GM12878 (cell line): ENCODE results near the gene ATP6V1F. TPM values are rescaled to one million over a fixed set of nuclear protein-coding genes. Genes with fewer than 3 reads are reported as not detected.

Source experiments
- CBFB ChIP-seq: IDR thresholded peaks from 2 replicates; pipeline ENCODE4 v1.6.1; 2016; ENCODE audit warnings: antibody characterized with exemption, low read depth
- CBX5 ChIP-seq: sonication (generic); IDR thresholded peaks from 2 replicates; pipeline ENCODE4 v1.6.1; 2016; ENCODE audit warnings: low read depth, moderate library complexity, mild to moderate bottlenecking, inconsistent platforms
- CREM ChIP-seq: IDR thresholded peaks from 2 replicates; pipeline ENCODE4 v1.6.1; 2014; ENCODE audit warnings: antibody characterized with exemption, low read depth
- KAT2A ChIP-seq: conservative IDR thresholded peaks from 2 replicates; pipeline ENCODE4 v1.6.1; 2011; ENCODE audit warnings: low read depth, low read length; ENCODE audit not compliant: control insufficient read depth
- NFYB ChIP-seq: IDR thresholded peaks from 2 replicates; pipeline ENCODE4 v1.6.1; 2011; ENCODE audit warnings: low read depth, mild to moderate bottlenecking, low read length, improper control_type of control experiment, moderate library complexity; ENCODE audit not compliant: insufficient read depth
- NR2C1 ChIP-seq: fragments of 450-650 bp; IDR thresholded peaks from 2 replicates; pipeline ENCODE4 v1.6.1; 2017; ENCODE audit warnings: antibody characterized with exemption, mild to moderate bottlenecking, moderate library complexity
- RELB ChIP-seq: fragments of 450-650 bp; IDR thresholded peaks from 2 replicates; pipeline ENCODE4 v1.6.1; 2017; ENCODE audit warnings: low read depth, mild to moderate bottlenecking, moderate library complexity
- SKIL ChIP-seq: fragments of 450-650 bp; IDR thresholded peaks from 2 replicates; pipeline ENCODE4 v1.6.1; 2017; ENCODE audit warnings: mild to moderate bottlenecking, low read depth, inconsistent platforms; ENCODE audit not compliant: poor library complexity, severe bottlenecking
- SMAD5 ChIP-seq: IDR thresholded peaks from 2 replicates; pipeline ENCODE4 v1.6.1; 2016; ENCODE audit warnings: antibody characterized with exemption, low read depth
- YY1 ChIP-seq: IDR thresholded peaks from 2 replicates; pipeline ENCODE4 v1.6.1; 2011; ENCODE audit warnings: low read depth, mild to moderate bottlenecking, low read length
- polyA plus RNA-seq, 11 experiments: library from polyadenylated mRNA; depleted of rRNA in 4 of 11; unstranded in 6 of 11; stranded (reverse) in 5 of 11; fragments of >200 nt; fragmentation: Nextera tagmentation in 4 of 11; fragmentation: Illumina TruSeq in 1 of 11; extraction: Ambion mirVana in 4 of 11; extraction: Trizol in 1 of 11; gene quantifications; 1 replicate in 1 of 11; 2 replicates in 10 of 11; pipeline versions ENCODE4 v1.2.1 to v1.2.3, GENCODE V29; 2011 to 2016; ENCODE audit warnings: inconsistent platforms in 2 of 11, missing spikeins in 2 of 11, low read depth in 1 of 11
- total RNA-seq, 4 experiments: library from RNA; depleted of rRNA in 3 of 4; stranded (reverse); fragments of >200 nt in 3 of 4; fragmentation: Illumina TruSeq in 1 of 4; extraction: Trizol in 1 of 4; gene quantifications; 2 replicates each; pipeline versions ENCODE4 v1.2.1 to v1.2.3, GENCODE V29; 2013 to 2021
- TF ChIP-seq, protein P1 (sequence below): IDR thresholded peaks from 2 replicates; pipeline ENCODE4 v1.6.1; 2012; ENCODE audit warnings: improper control_type of control experiment, low read depth, low read length; ENCODE audit not compliant: insufficient replicate concordance
- TF ChIP-seq, protein P2 (sequence below): IDR thresholded peaks from 2 replicates; pipeline ENCODE4 v1.6.1; 2011; ENCODE audit warnings: low read depth, mild to moderate bottlenecking, low read length, moderate library complexity, borderline replicate concordance; ENCODE audit errors: extremely low read depth
- TF ChIP-seq, protein P3 (sequence below): fragments of 450-650 bp; formaldehyde crosslinking; IDR thresholded peaks from 2 replicates; pipeline ENCODE4 v1.4.0; 2022; ENCODE audit warnings: mild to moderate bottlenecking, moderate library complexity

ATP6V1F gene
- total and polyA plus RNA-seq, 10 of the 15 experiments (the other 5 are each of a cell fraction or from before 2014, with no cell fraction given): 111 to 343 (median 203) TPM

DNA sequence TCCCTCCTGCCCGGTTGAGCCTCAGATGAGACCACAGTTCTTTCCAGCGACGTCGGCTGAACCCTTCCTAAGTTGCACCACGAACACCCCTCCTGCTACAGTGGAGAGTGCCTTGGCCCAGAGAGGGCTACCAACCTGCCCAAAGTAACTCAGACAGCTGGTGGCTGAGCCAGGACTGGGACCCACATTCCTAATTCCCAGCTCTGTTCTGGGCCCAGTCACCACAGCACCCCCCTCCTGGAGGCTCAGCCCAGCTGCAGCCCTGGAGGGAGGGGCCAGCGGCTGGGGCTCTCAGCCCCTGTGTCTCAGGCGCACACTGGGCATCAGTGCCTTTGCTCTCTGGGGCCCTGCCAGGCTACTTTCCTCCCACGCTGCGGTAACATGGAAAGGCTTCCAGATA lies 10.6 kb downstream of the ATP6V1F start (continued):
- TF ChIP-seq NR2C1 (no peak), SKIL (no peak), CREM (no peak), SMAD5 (no peak), RELB (no peak), CBX5 (no peak), YY1 (no peak), NFYB (no peak), CBFB (no peak), KAT2A (no peak)
- TF ChIP-seq, protein P1, sequence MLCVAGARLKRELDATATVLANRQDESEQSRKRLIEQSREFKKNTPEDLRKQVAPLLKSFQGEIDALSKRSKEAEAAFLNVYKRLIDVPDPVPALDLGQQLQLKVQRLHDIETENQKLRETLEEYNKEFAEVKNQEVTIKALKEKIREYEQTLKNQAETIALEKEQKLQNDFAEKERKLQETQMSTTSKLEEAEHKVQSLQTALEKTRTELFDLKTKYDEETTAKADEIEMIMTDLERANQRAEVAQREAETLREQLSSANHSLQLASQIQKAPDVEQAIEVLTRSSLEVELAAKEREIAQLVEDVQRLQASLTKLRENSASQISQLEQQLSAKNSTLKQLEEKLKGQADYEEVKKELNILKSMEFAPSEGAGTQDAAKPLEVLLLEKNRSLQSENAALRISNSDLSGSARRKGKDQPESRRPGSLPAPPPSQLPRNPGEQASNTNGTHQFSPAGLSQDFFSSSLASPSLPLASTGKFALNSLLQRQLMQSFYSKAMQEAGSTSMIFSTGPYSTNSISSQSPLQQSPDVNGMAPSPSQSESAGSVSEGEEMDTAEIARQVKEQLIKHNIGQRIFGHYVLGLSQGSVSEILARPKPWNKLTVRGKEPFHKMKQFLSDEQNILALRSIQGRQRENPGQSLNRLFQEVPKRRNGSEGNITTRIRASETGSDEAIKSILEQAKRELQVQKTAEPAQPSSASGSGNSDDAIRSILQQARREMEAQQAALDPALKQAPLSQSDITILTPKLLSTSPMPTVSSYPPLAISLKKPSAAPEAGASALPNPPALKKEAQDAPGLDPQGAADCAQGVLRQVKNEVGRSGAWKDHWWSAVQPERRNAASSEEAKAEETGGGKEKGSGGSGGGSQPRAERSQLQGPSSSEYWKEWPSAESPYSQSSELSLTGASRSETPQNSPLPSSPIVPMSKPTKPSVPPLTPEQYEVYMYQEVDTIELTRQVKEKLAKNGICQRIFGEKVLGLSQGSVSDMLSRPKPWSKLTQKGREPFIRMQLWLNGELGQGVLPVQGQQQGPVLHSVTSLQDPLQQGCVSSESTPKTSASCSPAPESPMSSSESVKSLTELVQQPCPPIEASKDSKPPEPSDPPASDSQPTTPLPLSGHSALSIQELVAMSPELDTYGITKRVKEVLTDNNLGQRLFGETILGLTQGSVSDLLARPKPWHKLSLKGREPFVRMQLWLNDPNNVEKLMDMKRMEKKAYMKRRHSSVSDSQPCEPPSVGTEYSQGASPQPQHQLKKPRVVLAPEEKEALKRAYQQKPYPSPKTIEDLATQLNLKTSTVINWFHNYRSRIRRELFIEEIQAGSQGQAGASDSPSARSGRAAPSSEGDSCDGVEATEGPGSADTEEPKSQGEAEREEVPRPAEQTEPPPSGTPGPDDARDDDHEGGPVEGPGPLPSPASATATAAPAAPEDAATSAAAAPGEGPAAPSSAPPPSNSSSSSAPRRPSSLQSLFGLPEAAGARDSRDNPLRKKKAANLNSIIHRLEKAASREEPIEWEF: no peak
- TF ChIP-seq, protein P2, sequence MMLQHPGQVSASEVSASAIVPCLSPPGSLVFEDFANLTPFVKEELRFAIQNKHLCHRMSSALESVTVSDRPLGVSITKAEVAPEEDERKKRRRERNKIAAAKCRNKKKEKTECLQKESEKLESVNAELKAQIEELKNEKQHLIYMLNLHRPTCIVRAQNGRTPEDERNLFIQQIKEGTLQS: no peak
- TF ChIP-seq, protein P3, sequence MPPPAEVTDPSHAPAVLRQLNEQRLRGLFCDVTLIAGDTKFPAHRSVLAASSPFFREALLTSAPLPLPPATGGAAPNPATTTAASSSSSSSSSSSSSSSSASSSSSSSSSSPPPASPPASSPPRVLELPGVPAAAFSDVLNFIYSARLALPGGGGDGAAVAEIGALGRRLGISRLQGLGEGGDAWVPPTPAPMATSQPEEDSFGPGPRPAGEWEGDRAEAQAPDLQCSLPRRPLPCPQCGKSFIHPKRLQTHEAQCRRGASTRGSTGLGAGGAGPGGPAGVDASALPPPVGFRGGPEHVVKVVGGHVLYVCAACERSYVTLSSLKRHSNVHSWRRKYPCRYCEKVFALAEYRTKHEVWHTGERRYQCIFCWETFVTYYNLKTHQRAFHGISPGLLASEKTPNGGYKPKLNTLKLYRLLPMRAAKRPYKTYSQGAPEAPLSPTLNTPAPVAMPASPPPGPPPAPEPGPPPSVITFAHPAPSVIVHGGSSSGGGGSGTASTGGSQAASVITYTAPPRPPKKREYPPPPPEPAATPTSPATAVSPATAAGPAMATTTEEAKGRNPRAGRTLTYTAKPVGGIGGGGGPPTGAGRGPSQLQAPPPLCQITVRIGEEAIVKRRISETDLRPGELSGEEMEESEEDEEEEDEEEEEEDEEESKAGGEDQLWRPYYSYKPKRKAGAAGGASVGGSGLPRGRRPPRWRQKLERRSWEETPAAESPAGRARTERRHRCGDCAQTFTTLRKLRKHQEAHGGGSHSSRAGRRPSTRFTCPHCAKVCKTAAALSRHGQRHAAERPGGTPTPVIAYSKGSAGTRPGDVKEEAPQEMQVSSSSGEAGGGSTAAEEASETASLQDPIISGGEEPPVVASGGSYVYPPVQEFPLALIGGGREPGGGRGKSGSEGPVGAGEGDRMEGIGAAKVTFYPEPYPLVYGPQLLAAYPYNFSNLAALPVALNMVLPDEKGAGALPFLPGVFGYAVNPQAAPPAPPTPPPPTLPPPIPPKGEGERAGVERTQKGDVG: no peak
